ENCODE measurements around the gene ALG2. TPM values are rescaled to one million over a fixed set of nuclear protein-coding genes. Genes with fewer than 3 reads are reported as not detected.

Gene ALG2
- total and polyA plus RNA-seq, 2 of the 13 experiments (the other 11 are each of a cell fraction or from before 2014, with no cell fraction given), result 46.2 to 49.0 TPM

GRCh38 chr9:99266255-99267023 is 44.7 kb upstream of the ALG2 start (continued):
- TF ChIP-seq, protein P1, sequence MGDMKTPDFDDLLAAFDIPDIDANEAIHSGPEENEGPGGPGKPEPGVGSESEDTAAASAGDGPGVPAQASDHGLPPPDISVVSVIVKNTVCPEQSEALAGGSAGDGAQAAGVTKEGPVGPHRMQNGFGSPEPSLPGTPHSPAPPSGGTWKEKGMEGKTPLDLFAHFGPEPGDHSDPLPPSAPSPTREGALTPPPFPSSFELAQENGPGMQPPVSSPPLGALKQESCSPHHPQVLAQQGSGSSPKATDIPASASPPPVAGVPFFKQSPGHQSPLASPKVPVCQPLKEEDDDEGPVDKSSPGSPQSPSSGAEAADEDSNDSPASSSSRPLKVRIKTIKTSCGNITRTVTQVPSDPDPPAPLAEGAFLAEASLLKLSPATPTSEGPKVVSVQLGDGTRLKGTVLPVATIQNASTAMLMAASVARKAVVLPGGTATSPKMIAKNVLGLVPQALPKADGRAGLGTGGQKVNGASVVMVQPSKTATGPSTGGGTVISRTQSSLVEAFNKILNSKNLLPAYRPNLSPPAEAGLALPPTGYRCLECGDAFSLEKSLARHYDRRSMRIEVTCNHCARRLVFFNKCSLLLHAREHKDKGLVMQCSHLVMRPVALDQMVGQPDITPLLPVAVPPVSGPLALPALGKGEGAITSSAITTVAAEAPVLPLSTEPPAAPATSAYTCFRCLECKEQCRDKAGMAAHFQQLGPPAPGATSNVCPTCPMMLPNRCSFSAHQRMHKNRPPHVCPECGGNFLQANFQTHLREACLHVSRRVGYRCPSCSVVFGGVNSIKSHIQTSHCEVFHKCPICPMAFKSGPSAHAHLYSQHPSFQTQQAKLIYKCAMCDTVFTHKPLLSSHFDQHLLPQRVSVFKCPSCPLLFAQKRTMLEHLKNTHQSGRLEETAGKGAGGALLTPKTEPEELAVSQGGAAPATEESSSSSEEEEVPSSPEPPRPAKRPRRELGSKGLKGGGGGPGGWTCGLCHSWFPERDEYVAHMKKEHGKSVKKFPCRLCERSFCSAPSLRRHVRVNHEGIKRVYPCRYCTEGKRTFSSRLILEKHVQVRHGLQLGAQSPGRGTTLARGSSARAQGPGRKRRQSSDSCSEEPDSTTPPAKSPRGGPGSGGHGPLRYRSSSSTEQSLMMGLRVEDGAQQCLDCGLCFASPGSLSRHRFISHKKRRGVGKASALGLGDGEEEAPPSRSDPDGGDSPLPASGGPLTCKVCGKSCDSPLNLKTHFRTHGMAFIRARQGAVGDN (CRISPR knock-in tag; IDR thresholded peaks at IDR 0.05), result peak; percentile 51
- peak; percentile 70 for TF ChIP-seq FOSL2 (CRISPR knock-in tag; IDR thresholded peaks at IDR 0.05)
- peak; percentile 69 to 78 for TF ChIP-seq NR2F1 (CRISPR knock-in tag; IDR thresholded peaks at IDR 0.05)
- no peak for TF ChIP-seq XBP1 (CRISPR knock-in tag; IDR thresholded peaks at IDR 0.05)
- no peak for TF ChIP-seq GTF3A (CRISPR knock-in tag; conservative IDR thresholded peaks at IDR 0.05)
- peak; percentile 78 for TF ChIP-seq ARID5B (CRISPR knock-in tag; IDR thresholded peaks at IDR 0.05)
- TF ChIP-seq ZNF720 (CRISPR knock-in tag; IDR thresholded peaks at IDR 0.05), result no peak
- TF ChIP-seq DPF2 (CRISPR knock-in tag; IDR thresholded peaks at IDR 0.05; ENCODE audit: borderline replicate concordance, low read depth), result peak; percentile 25; the same call in 1 of the 2 replicates
- TF ChIP-seq, protein P2, sequence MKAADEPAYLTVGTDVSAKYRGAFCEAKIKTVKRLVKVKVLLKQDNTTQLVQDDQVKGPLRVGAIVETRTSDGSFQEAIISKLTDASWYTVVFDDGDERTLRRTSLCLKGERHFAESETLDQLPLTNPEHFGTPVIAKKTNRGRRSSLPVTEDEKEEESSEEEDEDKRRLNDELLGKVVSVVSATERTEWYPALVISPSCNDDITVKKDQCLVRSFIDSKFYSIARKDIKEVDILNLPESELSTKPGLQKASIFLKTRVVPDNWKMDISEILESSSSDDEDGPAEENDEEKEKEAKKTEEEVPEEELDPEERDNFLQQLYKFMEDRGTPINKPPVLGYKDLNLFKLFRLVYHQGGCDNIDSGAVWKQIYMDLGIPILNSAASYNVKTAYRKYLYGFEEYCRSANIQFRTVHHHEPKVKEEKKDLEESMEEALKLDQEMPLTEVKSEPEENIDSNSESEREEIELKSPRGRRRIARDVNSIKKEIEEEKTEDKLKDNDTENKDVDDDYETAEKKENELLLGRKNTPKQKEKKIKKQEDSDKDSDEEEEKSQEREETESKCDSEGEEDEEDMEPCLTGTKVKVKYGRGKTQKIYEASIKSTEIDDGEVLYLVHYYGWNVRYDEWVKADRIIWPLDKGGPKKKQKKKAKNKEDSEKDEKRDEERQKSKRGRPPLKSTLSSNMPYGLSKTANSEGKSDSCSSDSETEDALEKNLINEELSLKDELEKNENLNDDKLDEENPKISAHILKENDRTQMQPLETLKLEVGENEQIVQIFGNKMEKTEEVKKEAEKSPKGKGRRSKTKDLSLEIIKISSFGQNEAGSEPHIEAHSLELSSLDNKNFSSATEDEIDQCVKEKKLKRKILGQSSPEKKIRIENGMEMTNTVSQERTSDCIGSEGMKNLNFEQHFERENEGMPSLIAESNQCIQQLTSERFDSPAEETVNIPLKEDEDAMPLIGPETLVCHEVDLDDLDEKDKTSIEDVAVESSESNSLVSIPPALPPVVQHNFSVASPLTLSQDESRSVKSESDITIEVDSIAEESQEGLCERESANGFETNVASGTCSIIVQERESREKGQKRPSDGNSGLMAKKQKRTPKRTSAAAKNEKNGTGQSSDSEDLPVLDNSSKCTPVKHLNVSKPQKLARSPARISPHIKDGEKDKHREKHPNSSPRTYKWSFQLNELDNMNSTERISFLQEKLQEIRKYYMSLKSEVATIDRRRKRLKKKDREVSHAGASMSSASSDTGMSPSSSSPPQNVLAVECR (CRISPR knock-in tag; IDR thresholded peaks at IDR 0.05; ENCODE audit: borderline replicate concordance), result peak; percentile 40; the same call in 1 of the 2 replicates
- TF ChIP-seq ZFP36L2 (CRISPR knock-in tag; IDR thresholded peaks at IDR 0.05), result 0 out of 2 replicates have a peak, but pooled peaks have one; percentile 71
- no peak for TF ChIP-seq SOX13 (IDR thresholded peaks at IDR 0.05)
- peak in 1 of 2 experiments; percentile 67; a peak in 2 of 4 replicates for TF ChIP-seq SOX13 (CRISPR knock-in tag; conservative IDR thresholded peaks at IDR 0.05 in 1 of 2, IDR thresholded peaks at IDR 0.05 in 1 of 2)
- 0 out of 2 replicates have a peak, but pooled peaks have one; percentile 21 for TF ChIP-seq ZNF317 (CRISPR knock-in tag; IDR thresholded peaks at IDR 0.05)
- peak; percentile 64 for TF ChIP-seq DMAP1 (CRISPR knock-in tag; IDR thresholded peaks at IDR 0.05)

Measured in HepG2 (cell line).